Gastrocnemius medialis (tissue), 4 donors: Measurements from ENCODE around the gene PHF23.

ENCODE experiments used
- POLR2A ChIP-seq, 2 donors: fragments of 450-650 bp; IDR thresholded peaks; one replicate each; pipeline ENCODE4 v1.6.1; 2017; ENCODE audit warnings: antibody characterized with exemption in 2 of 2, mild to moderate bottlenecking in 2 of 2, moderate library complexity in 2 of 2
- TF ChIP-seq, protein P1 (sequence below), 5 experiments: fragments of 450-650 bp in 3 of 5; fragments of 200-600 bp in 2 of 5; sonication (generic) in 2 of 5; IDR thresholded peaks in 4 of 5; conservative IDR thresholded peaks in 1 of 5; 1 replicate in 4 of 5; 2 replicates in 1 of 5; pipeline ENCODE4 v1.5.1; 2016 to 2019; ENCODE audit warnings: antibody characterized with exemption in 5 of 5, mild to moderate bottlenecking in 3 of 5, moderate library complexity in 3 of 5

DNA sequence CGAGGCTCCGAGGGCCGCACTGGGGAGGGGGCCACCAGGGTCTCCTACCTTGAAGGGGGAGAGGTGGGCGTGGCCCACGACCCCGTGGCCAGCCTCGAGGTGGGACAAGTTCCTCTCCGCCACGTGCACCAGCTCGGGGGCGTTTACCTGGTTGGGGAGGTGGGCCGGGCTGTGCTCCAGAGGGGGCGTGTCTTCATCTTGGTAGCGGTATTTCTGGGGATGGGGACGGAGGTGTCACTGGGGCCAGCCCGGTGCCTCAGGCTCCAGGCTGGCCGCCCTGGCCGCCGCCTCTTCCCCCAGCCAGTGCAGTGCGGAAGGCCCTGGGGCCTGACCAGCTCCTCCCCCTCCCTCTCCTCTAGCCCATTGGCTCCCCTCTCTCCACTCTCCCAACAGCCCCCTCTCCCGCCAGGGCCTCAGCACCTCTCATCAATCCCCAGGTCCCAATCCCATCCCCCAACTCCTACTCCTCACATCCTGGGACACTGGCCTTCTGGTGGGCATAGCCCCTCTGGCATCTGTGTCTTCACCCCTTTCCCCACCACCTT, 31.2 kb downstream of the PHF23 start:
- TF ChIP-seq, protein P1, sequence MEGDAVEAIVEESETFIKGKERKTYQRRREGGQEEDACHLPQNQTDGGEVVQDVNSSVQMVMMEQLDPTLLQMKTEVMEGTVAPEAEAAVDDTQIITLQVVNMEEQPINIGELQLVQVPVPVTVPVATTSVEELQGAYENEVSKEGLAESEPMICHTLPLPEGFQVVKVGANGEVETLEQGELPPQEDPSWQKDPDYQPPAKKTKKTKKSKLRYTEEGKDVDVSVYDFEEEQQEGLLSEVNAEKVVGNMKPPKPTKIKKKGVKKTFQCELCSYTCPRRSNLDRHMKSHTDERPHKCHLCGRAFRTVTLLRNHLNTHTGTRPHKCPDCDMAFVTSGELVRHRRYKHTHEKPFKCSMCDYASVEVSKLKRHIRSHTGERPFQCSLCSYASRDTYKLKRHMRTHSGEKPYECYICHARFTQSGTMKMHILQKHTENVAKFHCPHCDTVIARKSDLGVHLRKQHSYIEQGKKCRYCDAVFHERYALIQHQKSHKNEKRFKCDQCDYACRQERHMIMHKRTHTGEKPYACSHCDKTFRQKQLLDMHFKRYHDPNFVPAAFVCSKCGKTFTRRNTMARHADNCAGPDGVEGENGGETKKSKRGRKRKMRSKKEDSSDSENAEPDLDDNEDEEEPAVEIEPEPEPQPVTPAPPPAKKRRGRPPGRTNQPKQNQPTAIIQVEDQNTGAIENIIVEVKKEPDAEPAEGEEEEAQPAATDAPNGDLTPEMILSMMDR (IDR thresholded peaks at IDR 0.05 in 4 of 5, conservative IDR thresholded peaks at IDR 0.05 in 1 of 5) = no peak
- TF ChIP-seq POLR2A (IDR thresholded peaks at IDR 0.05) = no peak
